ENCODE measurements around the gene ZNF407.

Gene ZNF407

GRCh38 chr18:74632351-74632679 is 34.6 kb downstream of the ZNF407 start:
- no peak overlapping the region for H3K4me2 ChIP-seq (ENCODE audit: low read depth, low read length)
- H3K9me3 ChIP-seq (replicated peaks; ENCODE audit: insufficient read depth, low read length): no peaks in the 10 kb centered on the region
- H3K27me3 ChIP-seq (replicated peaks; ENCODE audit: insufficient read depth, low read length): no peaks in the 10 kb centered on the region

GRCh38 chr18:74632856-74633255 is 35.2 kb downstream of the ZNF407 start:
- H3F3A ChIP-seq (ENCODE audit: insufficient read depth, low read length): no peaks in the 10 kb centered on the region
- H3K36me3 ChIP-seq (replicated peaks; ENCODE audit: insufficient read depth, low read length): no peaks in the 10 kb centered on the region
- no peaks in the 10 kb centered on the region for H4K20me1 ChIP-seq (ENCODE audit: insufficient read depth, low read length)
- peaks cover 6% of the 10 kb centered on the region; the same call in 1 of the 2 replicates for H3K79me2 ChIP-seq (ENCODE audit: low read length)
- H3K4me3 ChIP-seq (ENCODE audit: low read length): no peak overlapping the region
- no peak for DNase-seq
- no peaks in the 10 kb centered on the region for H3K4me1 ChIP-seq (ENCODE audit: low read length)
- H3K27ac ChIP-seq (ENCODE audit: low read length): no peak overlapping the region
- TF ChIP-seq EZH2phosphoT487 (IDR thresholded peaks at IDR 0.05; ENCODE audit: low read length): no peak
- no peak for TF ChIP-seq EZH2 (optimal IDR thresholded peaks at IDR 0.05; ENCODE audit: low read depth, low read length)
- no peak for TF ChIP-seq CTCF (IDR thresholded peaks at IDR 0.05; ENCODE audit: low read length)
- H3K9me3 ChIP-seq (replicated peaks; ENCODE audit: insufficient read depth, low read length): no peaks in the 10 kb centered on the region
- H3K4me2 ChIP-seq (ENCODE audit: low read depth, low read length): no peak overlapping the region
- H3K27me3 ChIP-seq (replicated peaks; ENCODE audit: insufficient read depth, low read length): no peaks in the 10 kb centered on the region
- H3K9ac ChIP-seq (ENCODE audit: low read length): no peak overlapping the region
- no peaks in the 10 kb centered on the region for H3K9me2 ChIP-seq (replicated peaks; ENCODE audit: insufficient read depth, low read length)
- H2AFZ ChIP-seq (ENCODE audit: low read length): no peak overlapping the region

More at GRCh38 chr18:74632351-74632679, 34.6 kb downstream of the ZNF407 start:
- no peak overlapping the region for H2AFZ ChIP-seq (ENCODE audit: low read length)
- no peak for TF ChIP-seq EZH2phosphoT487 (IDR thresholded peaks at IDR 0.05; ENCODE audit: low read length)
- no peak for TF ChIP-seq CTCF (IDR thresholded peaks at IDR 0.05; ENCODE audit: low read length)
- TF ChIP-seq EZH2 (optimal IDR thresholded peaks at IDR 0.05; ENCODE audit: low read depth, low read length): no peak
- H3K9ac ChIP-seq (ENCODE audit: low read length): no peak overlapping the region
- no peaks in the 10 kb centered on the region for H4K20me1 ChIP-seq (ENCODE audit: insufficient read depth, low read length)
- no peak overlapping the region for H3K4me3 ChIP-seq (ENCODE audit: low read length)
- H3K79me2 ChIP-seq (ENCODE audit: low read length): peaks cover 6% of the 10 kb centered on the region; the same call in 1 of the 2 replicates
- DNase-seq: no peak
- no peaks in the 10 kb centered on the region for H3K9me2 ChIP-seq (replicated peaks; ENCODE audit: insufficient read depth, low read length)
- no peaks in the 10 kb centered on the region for H3K4me1 ChIP-seq (ENCODE audit: low read length)
- no peaks in the 10 kb centered on the region for H3F3A ChIP-seq (ENCODE audit: insufficient read depth, low read length)
- H3K27ac ChIP-seq (ENCODE audit: low read length): no peak overlapping the region
- no peaks in the 10 kb centered on the region for H3K36me3 ChIP-seq (replicated peaks; ENCODE audit: insufficient read depth, low read length)

GRCh38 chr18:74633652-74634352 is 36.1 kb downstream of the ZNF407 start:
- Histone ChIP-seq H2AFZ (ENCODE audit: low read length) (no peak overlapping the region), H3K36me3 (replicated peaks; ENCODE audit: insufficient read depth, low read length) (no peaks in the 10 kb centered on the region), H3K79me2 (ENCODE audit: low read length) (peaks cover 4% of the 10 kb centered on the region; the same call in 1 of the 2 replicates), H3K4me1 (ENCODE audit: low read length) (no peaks in the 10 kb centered on the region), H3K4me2 (ENCODE audit: low read depth, low read length) (no peak overlapping the region), H3K27me3 (replicated peaks; ENCODE audit: insufficient read depth, low read length) (no peaks in the 10 kb centered on the region), H3K27ac (ENCODE audit: low read length) (no peak overlapping the region), H3K9me3 (replicated peaks; ENCODE audit: insufficient read depth, low read length) (no peaks in the 10 kb centered on the region), H3F3A (ENCODE audit: insufficient read depth, low read length) (no peaks in the 10 kb centered on the region), H3K9ac (ENCODE audit: low read length) (no peak overlapping the region), H3K9me2 (replicated peaks; ENCODE audit: insufficient read depth, low read length) (no peaks in the 10 kb centered on the region), H3K4me3 (ENCODE audit: low read length) (no peak overlapping the region), H4K20me1 (ENCODE audit: insufficient read depth, low read length) (no peaks in the 10 kb centered on the region)
- TF ChIP-seq CTCF (IDR thresholded peaks at IDR 0.05; ENCODE audit: low read length) (no peak), EZH2phosphoT487 (IDR thresholded peaks at IDR 0.05; ENCODE audit: low read length) (no peak), EZH2 (optimal IDR thresholded peaks at IDR 0.05; ENCODE audit: low read depth, low read length) (no peak)
- DNase-seq: no peak

All from MM.1S (cell line).